Nephron (organoid): ENCODE data around the gene PKP3.

ENCODE experiments used
- H3K27ac Mint-ChIP-seq, 3 experiments: 2 replicates each; pipeline ENCODE4 v1.8.0; 2020; ENCODE audit warnings: mixed read lengths in 3 of 3, mild to moderate bottlenecking in 2 of 3, moderate library complexity in 1 of 3
- H3K27me3 Mint-ChIP-seq: 2 replicates; pipeline ENCODE4 v1.8.0; 2021; ENCODE audit warnings: low read depth, mild to moderate bottlenecking, moderate library complexity, mixed read lengths
- H3K36me3 Mint-ChIP-seq: 2 replicates; pipeline ENCODE4 v1.8.0; 2020; ENCODE audit warnings: low read depth, mixed read lengths
- H3K4me1 Mint-ChIP-seq: 2 replicates; pipeline ENCODE4 v1.8.0; 2020; ENCODE audit warnings: mixed read lengths
- H3K4me3 Mint-ChIP-seq, 3 experiments: 2 replicates each; pipeline ENCODE4 v1.8.0; 2020; ENCODE audit warnings: mild to moderate bottlenecking in 3 of 3, mixed read lengths in 3 of 3, moderate library complexity in 2 of 3
- H3K9me3 Mint-ChIP-seq: 2 replicates; pipeline ENCODE4 v1.8.0; 2020; ENCODE audit warnings: mixed read lengths
- TF ChIP-seq, protein P1 (sequence below), 3 experiments: fragments of 200-600 bp; sonication (generic); IDR thresholded peaks; one replicate each; pipeline ENCODE4 v1.5.0; 2021; ENCODE audit warnings: antibody characterized with exemption in 3 of 3; ENCODE audit not compliant: unreplicated experiment in 3 of 3

Gene PKP3

DNA sequence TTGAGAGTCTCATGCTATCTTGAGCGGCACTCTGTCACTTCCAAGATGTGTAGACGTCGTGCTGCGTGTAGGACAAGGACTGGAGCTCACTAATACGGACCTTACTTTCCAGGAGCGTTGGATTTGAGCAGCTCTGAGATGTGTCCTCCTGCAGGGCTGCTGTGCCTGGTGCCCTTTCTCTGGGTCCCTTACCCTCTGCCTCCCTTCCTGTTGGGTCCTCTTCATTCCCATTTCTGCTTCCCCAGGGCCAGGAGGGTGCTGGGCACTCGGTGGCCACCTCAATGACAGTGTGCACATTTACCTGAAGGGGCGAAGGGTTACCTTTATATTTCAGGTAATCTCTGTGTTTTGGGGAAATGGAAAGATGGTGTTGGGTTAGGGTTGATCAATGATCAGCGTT lies 60.0 kb downstream of the PKP3 start:
- Mint-ChIP-seq H3K36me3 (peaks cover 27% of the 10 kb centered on the region), H3K4me3 (peak overlapping the region in 1 of 3 experiments; percentile 34), H3K4me1 (peaks cover 23% of the 10 kb centered on the region), H3K27me3 (no peaks in the 10 kb centered on the region), H3K27ac (no peak overlapping the region), H3K9me3 (no peaks in the 10 kb centered on the region)
- TF ChIP-seq, protein P1, sequence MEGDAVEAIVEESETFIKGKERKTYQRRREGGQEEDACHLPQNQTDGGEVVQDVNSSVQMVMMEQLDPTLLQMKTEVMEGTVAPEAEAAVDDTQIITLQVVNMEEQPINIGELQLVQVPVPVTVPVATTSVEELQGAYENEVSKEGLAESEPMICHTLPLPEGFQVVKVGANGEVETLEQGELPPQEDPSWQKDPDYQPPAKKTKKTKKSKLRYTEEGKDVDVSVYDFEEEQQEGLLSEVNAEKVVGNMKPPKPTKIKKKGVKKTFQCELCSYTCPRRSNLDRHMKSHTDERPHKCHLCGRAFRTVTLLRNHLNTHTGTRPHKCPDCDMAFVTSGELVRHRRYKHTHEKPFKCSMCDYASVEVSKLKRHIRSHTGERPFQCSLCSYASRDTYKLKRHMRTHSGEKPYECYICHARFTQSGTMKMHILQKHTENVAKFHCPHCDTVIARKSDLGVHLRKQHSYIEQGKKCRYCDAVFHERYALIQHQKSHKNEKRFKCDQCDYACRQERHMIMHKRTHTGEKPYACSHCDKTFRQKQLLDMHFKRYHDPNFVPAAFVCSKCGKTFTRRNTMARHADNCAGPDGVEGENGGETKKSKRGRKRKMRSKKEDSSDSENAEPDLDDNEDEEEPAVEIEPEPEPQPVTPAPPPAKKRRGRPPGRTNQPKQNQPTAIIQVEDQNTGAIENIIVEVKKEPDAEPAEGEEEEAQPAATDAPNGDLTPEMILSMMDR (IDR thresholded peaks at IDR 0.05; ENCODE audit: unreplicated experiment in 3 of 3): no peak
